GM23338 (cell line): Measurements from ENCODE around the gene SLCO3A1. TPM values are rescaled to one million over a fixed set of nuclear protein-coding genes. Genes with fewer than 3 reads are reported as not detected.

ENCODE experiments used
- ATAC-seq: fragments of 200-7000 bp; cut with Tn5 transposase; 3 replicates; pipeline ENCODE4 v1.9.1; 2020
- DNase-seq: peaks from one replicate; pipeline ENCODE4 v3.0.0-alpha.2; 2015; ENCODE audit warnings: low spot score
- H2AFZ ChIP-seq: fragments of 200-600 bp; sonication (generic); 2 replicates; pipeline ENCODE4 v1.8.0; 2016; ENCODE audit warnings: antibody characterized with exemption, mild to moderate bottlenecking, moderate library complexity
- H3F3A ChIP-seq: fragments of 200-600 bp; sonication (generic); replicated peaks from 2 replicates; pipeline ENCODE4 v1.8.0; 2017; ENCODE audit warnings: antibody characterized with exemption, mixed run types, low read depth
- H3K27ac ChIP-seq: fragments of 200-600 bp; sonication (generic); 2 replicates; pipeline ENCODE4 v1.6.1; 2016; ENCODE audit warnings: low read depth
- H3K27me3 ChIP-seq: fragments of 200-600 bp; sonication (generic); 2 replicates; pipeline ENCODE4 v1.8.0; 2016; ENCODE audit warnings: mild to moderate bottlenecking, mixed run types, moderate library complexity; ENCODE audit not compliant: insufficient read depth
- H3K36me3 ChIP-seq: fragments of 200-600 bp; sonication (generic); 2 replicates; pipeline ENCODE4 v1.8.0; 2016; ENCODE audit warnings: mild to moderate bottlenecking; ENCODE audit not compliant: insufficient read depth
- H3K4me1 ChIP-seq: fragments of 200-600 bp; sonication (generic); 2 replicates; pipeline ENCODE4 v1.8.0; 2016; ENCODE audit warnings: mild to moderate bottlenecking, moderate library complexity; ENCODE audit not compliant: insufficient read depth
- H3K4me2 ChIP-seq: fragments of 200-600 bp; sonication (generic); 2 replicates; pipeline ENCODE4 v1.7.1; 2017; ENCODE audit warnings: mixed run types
- H3K4me3 ChIP-seq: fragments of 200-600 bp; sonication (generic); 2 replicates; pipeline ENCODE4 v1.6.1; 2016; ENCODE audit warnings: mixed run types
- H3K79me2 ChIP-seq: fragments of 200-600 bp; sonication (generic); replicated peaks from 2 replicates; pipeline ENCODE4 v1.8.0; 2017; ENCODE audit warnings: mild to moderate bottlenecking; ENCODE audit not compliant: insufficient read depth
- H3K9me2 ChIP-seq: fragments of 200-600 bp; sonication (generic); 2 replicates; pipeline ENCODE4 v1.8.0; 2017; ENCODE audit not compliant: insufficient read depth
- H4K20me1 ChIP-seq: fragments of 200-600 bp; sonication (generic); replicated peaks from 2 replicates; pipeline ENCODE4 v1.8.0; 2017; ENCODE audit warnings: mild to moderate bottlenecking; ENCODE audit not compliant: insufficient read depth
- H3K27ac Mint-ChIP-seq: 2 replicates; pipeline ENCODE4 v1.8.0; 2020; ENCODE audit warnings: inconsistent platforms, mild to moderate bottlenecking, moderate library complexity, mixed read lengths
- H3K27me3 Mint-ChIP-seq: 3 replicates; pipeline ENCODE4 v1.8.0; 2022; ENCODE audit warnings: low read depth, mild to moderate bottlenecking, moderate library complexity, mixed read lengths, inconsistent platforms; ENCODE audit not compliant: insufficient read depth, poor library complexity
- H3K36me3 Mint-ChIP-seq: 3 replicates; pipeline ENCODE4 v1.8.0; 2021; ENCODE audit warnings: low read depth, mild to moderate bottlenecking, inconsistent platforms, moderate library complexity, mixed read lengths
- H3K4me1 Mint-ChIP-seq: 3 replicates; pipeline ENCODE4 v1.8.0; 2020; ENCODE audit warnings: mild to moderate bottlenecking, inconsistent platforms, mixed read lengths
- H3K4me3 Mint-ChIP-seq: 3 replicates; pipeline ENCODE4 v1.8.0; 2021; ENCODE audit warnings: moderate library complexity, mild to moderate bottlenecking, inconsistent platforms, mixed read lengths
- H3K9me3 Mint-ChIP-seq: 3 replicates; pipeline ENCODE4 v1.8.0; 2020; ENCODE audit warnings: moderate library complexity, mild to moderate bottlenecking, inconsistent platforms, mixed read lengths
- CREB1 ChIP-seq: fragments of 250-450 bp; sonication (Bioruptor Pico); IDR thresholded peaks from 2 replicates; pipeline ENCODE4 v1.5.0; 2020; ENCODE audit warnings: low read depth, mild to moderate bottlenecking, moderate library complexity
- CTCF ChIP-seq, 2 experiments: fragments of 200-600 bp in 1 of 2; sonication (generic) in 1 of 2; conservative IDR thresholded peaks; 2 replicates each; pipeline versions ENCODE4 v1.5.1 to v1.6.1; 2016 to 2017; ENCODE audit warnings: antibody characterized with exemption in 2 of 2, low read depth in 2 of 2, mild to moderate bottlenecking in 2 of 2, moderate library complexity in 1 of 2
- ETS1 ChIP-seq: IDR thresholded peaks from 2 replicates; pipeline ENCODE4 v1.6.1; 2016; ENCODE audit warnings: antibody characterized with exemption
- EZH2 ChIP-seq: fragments of 200-600 bp; sonication (generic); IDR thresholded peaks from one replicate; pipeline ENCODE4 v1.8.0; 2017; ENCODE audit warnings: antibody characterized with exemption, mild to moderate bottlenecking, low read depth; ENCODE audit not compliant: unreplicated experiment
- EZH2phosphoT487 ChIP-seq: fragments of 200-600 bp; sonication (generic); IDR thresholded peaks from one replicate; pipeline ENCODE4 v1.8.1; 2018; ENCODE audit warnings: antibody characterized with exemption; ENCODE audit not compliant: unreplicated experiment
- JUNB ChIP-seq: IDR thresholded peaks from one replicate; pipeline ENCODE4 v1.6.1; 2016; ENCODE audit warnings: antibody characterized with exemption; ENCODE audit not compliant: unreplicated experiment
- NANOG ChIP-seq: IDR thresholded peaks from 2 replicates; pipeline ENCODE4 v1.6.1; 2016; ENCODE audit warnings: antibody characterized with exemption, borderline replicate concordance
- REST ChIP-seq: IDR thresholded peaks from one replicate; pipeline ENCODE4 v1.6.1; 2018; ENCODE audit warnings: antibody characterized with exemption; ENCODE audit not compliant: unreplicated experiment
- STAT1 ChIP-seq: IDR thresholded peaks from one replicate; pipeline ENCODE4 v1.6.1; 2016; ENCODE audit warnings: antibody characterized with exemption; ENCODE audit not compliant: unreplicated experiment
- ZNF114 ChIP-seq: fragments of 250-450 bp; sonication (Bioruptor Pico); IDR thresholded peaks from 2 replicates; pipeline ENCODE4 v1.5.0; 2020; ENCODE audit warnings: mild to moderate bottlenecking, moderate library complexity
- ZNF331 ChIP-seq: fragments of 250-450 bp; sonication (Bioruptor Pico); IDR thresholded peaks from 2 replicates; pipeline ENCODE4 v1.5.0; 2020; ENCODE audit warnings: low read depth, mild to moderate bottlenecking, moderate library complexity
- ZNF462 ChIP-seq: fragments of 250-450 bp; sonication (Bioruptor Pico); IDR thresholded peaks from 2 replicates; pipeline ENCODE4 v1.5.0; 2020; ENCODE audit warnings: mild to moderate bottlenecking, moderate library complexity
- polyA plus RNA-seq: library from polyadenylated mRNA; unstranded; fragments of >200 nt; fragmentation: Nextera tagmentation; extraction: Ambion mirVana; gene quantifications from 2 replicates; pipeline ENCODE4 v1.2.1, GENCODE V29; 2016
- total RNA-seq: library from RNA; depleted of rRNA; stranded (reverse); fragments of >200 nt; shearing (Covaris generic); gene quantifications from 2 replicates; pipeline ENCODE4 v1.2.3, GENCODE V29; 2014

Gene SLCO3A1
- total and polyA plus RNA-seq, 2 experiments from 2014 or later, result 7.3 to 9.4 TPM

DNA sequence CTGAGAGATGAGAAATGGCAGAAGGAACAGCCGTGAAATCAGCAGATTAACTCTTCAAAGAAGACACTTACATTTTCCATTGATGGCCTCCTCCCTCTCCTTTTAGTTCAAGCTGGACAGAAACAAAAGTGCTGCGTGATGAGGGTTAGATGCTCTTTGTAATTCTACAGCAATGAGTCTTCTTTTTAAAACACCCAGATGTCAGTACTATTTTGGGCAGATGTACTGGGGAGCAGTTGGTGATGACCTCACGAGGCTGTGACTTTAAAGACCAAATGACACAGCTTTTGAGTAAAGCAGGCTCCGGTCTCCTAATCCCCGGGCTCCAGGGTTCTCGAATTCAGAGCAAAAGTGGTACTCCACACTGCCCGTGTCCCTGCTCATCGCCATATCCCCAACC lies 198.2 kb downstream of the SLCO3A1 start (continued):
- TF ChIP-seq CTCF (conservative IDR thresholded peaks at IDR 0.05; ENCODE audit: low read depth in 2 of 2) (no peak), CREB1 (no peak), JUNB (no peak), ZNF114 (CRISPR knock-in tag) (no peak), EZH2phosphoT487 (no peak), ZNF331 (no peak), REST (no peak), NANOG (no peak), STAT1 (no peak)

DNA sequence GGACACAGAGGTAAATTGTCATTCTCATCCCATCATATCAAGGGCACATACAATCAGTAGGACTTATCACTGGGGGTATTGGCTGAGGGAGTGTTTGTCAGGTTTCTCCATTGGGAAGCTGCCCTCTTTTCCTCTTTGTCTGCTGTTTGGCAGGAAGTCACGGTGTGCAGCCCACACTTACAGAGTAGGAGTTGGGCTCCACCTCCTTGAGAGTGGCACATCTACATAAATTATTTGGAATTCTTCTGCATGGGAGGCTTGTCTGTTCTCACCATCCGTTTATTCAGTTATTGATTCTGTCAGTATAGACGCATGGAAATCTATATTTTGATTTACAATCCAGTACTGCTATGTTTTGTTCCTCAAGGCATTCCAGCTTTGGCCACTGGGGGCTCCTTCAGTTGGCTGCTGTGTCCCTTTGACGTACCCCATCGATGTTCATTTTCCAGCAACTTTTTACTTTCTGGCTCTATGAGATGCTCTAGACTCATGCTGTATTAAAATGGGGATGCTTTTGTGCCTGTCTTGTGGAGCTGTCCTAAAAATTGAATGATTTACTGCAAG lies 200.3 kb downstream of the SLCO3A1 start:
- H3K9me3 Mint-ChIP-seq, result no peaks in the 10 kb centered on the region
- H3K36me3 Mint-ChIP-seq, result no peaks in the 10 kb centered on the region
- ATAC-seq (peak; percentile 71), DNase-seq (peak; percentile 44)
- Histone ChIP-seq H3K9me2 (no peaks in the 10 kb centered on the region), H3K4me2 (no peak overlapping the region), H3F3A (no peaks in the 10 kb centered on the region), H3K4me3 (no peak overlapping the region), H3K79me2 (peaks cover 9% of the 10 kb centered on the region), H4K20me1 (no peaks in the 10 kb centered on the region; the same call in 1 of the 2 replicates), H3K4me1 (no peaks in the 10 kb centered on the region), H3K27ac (no peak overlapping the region), H2AFZ (no peak overlapping the region), H3K36me3 (no peaks in the 10 kb centered on the region), H3K27me3 (no peaks in the 10 kb centered on the region)
- no peak overlapping the region for H3K27ac Mint-ChIP-seq
- no peak overlapping the region for H3K4me3 Mint-ChIP-seq
- peaks cover 2% of the 10 kb centered on the region; the same call in 2 of the 3 replicates for H3K4me1 Mint-ChIP-seq
- H3K27me3 Mint-ChIP-seq, result no peaks in the 10 kb centered on the region
- TF ChIP-seq CREB1 (no peak), ZNF114 (CRISPR knock-in tag) (no peak), ZNF462 (no peak), JUNB (no peak), EZH2 (no peak), ZNF331 (no peak), ETS1 (no peak)
